Stomach (tissue), 4 donors: ENCODE measurements around the gene NEK4.

ENCODE experiments used
- CTCF ChIP-seq, 7 experiments: fragments of 450-650 bp in 4 of 7; fragments of 200-600 bp in 3 of 7; sonication (generic) in 3 of 7; IDR thresholded peaks; one replicate each; pipeline ENCODE4 v1.5.1; 2016 to 2019; ENCODE audit warnings: antibody characterized with exemption in 7 of 7, control low read depth in 2 of 7, mild to moderate bottlenecking in 1 of 7
- EP300 ChIP-seq: sonication (generic); formaldehyde crosslinking; IDR thresholded peaks from one replicate; pipeline ENCODE4 v1.6.1; 2017; ENCODE audit warnings: antibody characterized with exemption
- POLR2AphosphoS5 ChIP-seq, 3 donors: sonication (generic); formaldehyde crosslinking; IDR thresholded peaks; one replicate each; pipeline ENCODE4 v1.6.1; 2016; ENCODE audit warnings: antibody characterized with exemption in 3 of 3

- TF ChIP-seq CTCF (IDR thresholded peaks at IDR 0.05) (no peak), POLR2AphosphoS5 (IDR thresholded peaks at IDR 0.05) (no peak), EP300 (no peak)
These were observed 23.2 kb upstream of the NEK4 start for GRCh38 chr3:52793702-52794611.
